Endothelial cell of hepatic sinusoid (primary cell): ENCODE results near the gene GAS5.
"Not testable (repeated sequence)": the region's sequence is repeated elsewhere in the genome, so short reads cannot be mapped to it uniquely, and the experiment has no call there.

Experiments used
- in situ Hi-C: cut with HindIII; loops from 2 replicates; pipeline ENCODE4 v1.10.0; 2017; ENCODE audit warnings: low sequenced_read_pairs

The GAS5 gene

DNA sequence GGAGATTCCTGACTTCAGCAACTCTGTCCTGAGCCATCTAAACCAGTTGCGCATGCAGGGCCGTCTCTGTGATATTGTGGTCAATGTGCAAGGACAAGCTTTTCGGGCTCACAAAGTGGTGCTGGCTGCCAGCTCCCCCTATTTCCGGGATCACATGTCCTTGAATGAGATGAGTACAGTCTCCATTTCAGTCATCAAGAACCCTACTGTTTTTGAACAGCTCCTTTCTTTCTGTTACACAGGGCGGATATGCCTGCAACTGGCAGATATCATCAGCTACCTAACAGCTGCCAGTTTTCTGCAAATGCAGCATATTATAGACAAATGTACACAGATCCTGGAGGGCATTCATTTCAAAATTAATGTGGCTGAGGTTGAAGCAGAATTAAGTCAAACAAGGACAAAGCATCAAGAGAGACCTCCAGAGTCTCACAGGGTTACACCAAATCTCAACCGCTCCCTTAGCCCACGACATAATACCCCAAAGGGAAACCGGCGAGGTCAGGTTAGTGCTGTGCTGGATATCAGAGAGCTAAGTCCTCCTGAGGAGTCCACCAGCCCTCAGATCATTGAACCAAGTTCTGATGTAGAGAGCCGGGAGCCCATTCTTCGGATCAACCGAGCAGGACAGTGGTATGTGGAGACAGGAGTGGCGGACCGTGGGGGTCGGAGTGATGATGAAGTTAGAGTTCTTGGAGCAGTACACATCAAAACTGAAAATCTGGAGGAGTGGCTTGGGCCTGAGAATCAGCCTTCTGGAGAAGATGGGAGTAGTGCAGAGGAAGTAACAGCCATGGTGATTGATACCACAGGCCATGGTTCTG, 2.7 kb upstream of the GAS5 start:
- in situ Hi-C loops: loop anchor here (10.0 kb wide), 1 partner anchor 204 kb away; no protein-coding TSS in a partner anchor

DNA sequence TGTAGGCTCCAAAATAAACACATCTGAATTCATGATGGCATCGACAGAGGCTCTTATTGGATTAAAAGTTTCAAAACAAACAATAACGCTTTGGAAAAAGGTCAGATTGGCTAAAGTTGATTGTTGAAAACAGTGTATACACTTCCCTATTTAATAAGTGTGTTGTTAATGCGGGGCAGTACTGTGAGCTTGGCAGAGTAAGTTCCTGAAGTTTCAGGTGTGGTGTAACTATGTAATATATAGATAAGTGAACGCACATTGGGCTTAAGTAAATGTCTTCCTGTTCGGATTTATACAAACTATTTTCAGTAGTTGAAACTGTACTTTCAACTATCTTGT, 1.2 kb upstream of the GAS5 start:
- in situ Hi-C loops: no loop called here

DNA sequence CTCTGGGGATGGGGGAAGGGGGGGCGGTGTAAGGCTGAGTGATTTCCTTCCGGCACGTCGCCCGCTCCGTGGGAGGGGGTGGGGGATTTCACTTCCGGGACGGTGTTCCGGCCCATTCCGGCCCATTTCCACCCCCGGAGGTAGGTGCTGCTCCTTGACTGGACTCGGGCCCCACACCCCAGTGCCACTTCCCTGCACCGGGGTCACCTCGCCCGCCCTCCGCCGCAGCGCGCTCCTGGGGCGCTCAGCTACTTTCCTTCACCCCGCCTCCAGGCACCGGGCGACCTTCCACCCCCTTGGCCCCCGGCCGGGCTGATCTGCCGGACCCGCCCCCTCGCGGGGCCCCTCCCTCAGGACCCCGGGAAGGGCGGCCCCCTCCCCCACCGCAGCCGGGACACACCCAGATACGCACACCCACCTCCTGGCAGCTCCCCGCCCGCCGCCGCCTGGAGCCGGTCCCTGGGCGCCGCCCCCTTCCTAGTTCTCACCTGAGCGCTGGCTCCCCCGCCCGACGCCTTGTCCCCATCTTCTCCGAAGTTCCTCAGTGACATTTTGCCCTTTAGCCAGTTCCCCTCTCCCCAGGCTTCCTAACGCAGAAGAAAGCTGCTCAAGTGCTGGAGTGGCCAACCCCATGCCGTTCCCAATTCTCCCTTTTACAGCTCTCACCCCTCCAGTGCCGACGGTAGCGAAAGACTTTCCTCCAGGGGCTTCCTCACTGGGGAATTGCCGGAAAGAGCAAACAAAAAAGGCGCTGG, 654 bp upstream of the GAS5 start, which contains the start of gene ZBTB37:
Gene ZBTB37 (plus strand): TSS at position 115 of the 755 bp plus-strand sequence. CDS start 1,846 bp downstream, outside the sequence.
- in situ Hi-C loops: no loop called here

DNA sequence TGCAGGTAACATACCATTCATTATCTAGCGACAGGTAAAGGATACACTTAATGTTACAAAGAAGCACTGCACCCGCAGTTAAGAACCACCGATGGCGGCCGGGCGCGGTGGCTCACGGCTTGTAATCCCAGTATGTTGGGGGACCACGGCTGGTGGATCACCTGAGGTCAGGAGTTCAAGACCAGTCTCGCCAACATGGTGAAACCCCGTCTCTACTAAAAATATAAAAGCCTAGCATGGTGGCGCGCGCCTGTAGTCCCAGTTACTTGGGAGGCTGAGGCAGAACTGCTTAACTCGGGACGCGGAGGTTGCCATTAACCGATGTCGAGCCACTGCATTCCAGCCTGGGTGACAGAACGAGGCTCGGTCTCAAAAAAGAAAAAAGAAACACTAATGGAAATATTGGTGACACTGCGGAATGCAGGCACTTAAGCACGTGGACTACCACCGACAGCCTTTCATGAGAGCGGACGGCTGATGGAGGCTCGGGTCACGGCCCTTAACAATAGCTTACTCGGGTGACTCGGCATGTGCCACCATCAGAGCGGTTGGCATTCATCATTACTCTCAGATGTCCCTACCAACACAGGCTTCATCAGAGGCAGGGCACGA, 542 bp downstream of the GAS5 start:
- in situ Hi-C loops: no loop called here

DNA sequence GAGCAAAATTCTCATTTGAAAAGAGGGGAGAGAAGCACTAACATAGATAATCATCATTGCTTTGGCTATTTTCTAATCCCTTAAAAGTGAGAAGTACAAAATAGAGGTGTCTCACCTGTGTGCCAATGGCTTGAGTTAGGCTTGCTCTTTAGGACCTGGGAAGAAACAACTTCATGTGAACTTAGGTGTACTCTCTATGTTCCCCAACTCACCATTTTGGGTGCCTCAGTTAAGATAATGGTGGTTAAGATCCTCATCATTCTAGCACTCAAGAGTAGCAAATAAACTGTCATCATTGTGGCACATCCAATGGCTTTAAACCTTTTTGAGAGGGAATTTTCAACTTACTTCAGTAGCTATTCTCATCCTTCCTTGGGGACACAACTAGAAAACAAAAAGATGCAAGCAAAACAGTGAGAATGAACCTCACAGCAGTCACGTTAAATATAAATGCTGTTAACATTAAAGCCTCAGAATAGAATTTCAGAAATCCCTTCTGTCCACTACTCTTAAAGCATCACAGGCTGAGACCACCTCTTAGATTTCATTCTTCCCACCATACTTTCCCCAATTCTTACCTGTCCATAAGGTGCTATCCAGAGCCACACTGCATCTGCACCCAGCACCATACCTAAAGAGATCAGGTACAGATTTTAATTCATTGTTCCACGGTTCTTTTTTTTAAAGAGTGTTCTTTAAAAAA, 1.2 kb downstream of the GAS5 start:
- in situ Hi-C loops: no loop called here

DNA sequence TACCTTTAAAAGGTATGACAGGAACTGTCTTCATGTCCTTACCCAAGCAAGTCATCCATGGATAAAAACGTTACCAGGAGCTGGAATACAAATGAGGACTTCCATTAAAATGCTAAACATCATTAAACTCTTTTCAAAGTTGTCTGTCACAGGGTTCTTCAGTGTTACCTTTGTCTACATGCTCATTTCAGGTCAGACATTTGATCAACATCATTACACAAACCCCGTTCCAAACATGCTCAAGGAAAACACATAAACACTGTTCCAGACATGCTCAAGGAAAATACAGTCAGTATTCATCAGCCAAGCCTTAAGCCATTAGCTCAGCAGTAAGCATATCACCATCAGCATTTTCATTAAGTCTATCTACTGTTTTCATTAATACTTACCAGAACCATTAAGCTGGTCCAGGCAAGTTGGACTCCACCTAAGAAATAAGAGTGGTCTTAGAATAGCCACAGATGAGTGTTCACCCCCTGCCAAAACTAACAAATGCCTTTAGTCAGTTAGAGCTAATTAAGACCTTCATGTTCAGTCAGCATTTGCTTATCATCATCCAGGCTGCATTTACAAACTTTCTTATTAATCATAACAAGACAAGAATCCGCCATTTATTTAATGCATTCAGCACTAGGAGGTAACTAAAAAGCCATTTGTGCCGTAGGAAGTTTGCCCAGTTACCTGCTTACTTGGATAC, 2.2 kb downstream of the GAS5 start:
- in situ Hi-C loops: no loop called here

DNA sequence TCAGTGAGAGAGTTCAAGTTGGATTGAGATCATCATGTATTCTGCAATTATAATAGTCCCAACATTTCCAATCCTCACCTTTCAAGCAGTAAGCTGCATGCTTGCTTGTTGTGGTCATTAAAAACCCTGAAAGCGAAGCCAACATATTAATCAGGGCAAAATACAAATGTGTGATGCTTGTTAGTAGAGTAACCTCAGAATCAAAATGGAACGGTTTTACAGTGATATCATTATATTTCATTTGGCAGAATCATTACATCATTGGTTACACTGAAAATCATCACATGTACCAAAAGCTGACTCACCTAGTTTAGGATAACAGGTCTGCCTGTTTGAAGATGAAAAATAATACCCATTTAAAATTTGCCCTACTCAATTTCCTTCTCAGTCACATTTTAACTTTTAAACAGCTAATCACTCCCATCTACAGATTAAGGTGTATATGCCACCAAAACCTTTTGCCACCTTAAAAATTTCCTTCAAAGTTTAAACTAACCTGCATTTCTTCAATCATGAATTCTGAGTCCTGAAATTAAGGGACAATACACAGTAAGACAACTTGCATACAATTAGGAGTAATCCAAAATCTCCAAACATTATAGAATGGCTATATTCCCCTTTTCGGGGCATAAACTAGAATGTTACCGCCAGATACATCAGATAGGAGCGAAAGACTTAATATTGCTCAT, 3.5 kb downstream of the GAS5 start:
- in situ Hi-C loops: no loop called here

DNA sequence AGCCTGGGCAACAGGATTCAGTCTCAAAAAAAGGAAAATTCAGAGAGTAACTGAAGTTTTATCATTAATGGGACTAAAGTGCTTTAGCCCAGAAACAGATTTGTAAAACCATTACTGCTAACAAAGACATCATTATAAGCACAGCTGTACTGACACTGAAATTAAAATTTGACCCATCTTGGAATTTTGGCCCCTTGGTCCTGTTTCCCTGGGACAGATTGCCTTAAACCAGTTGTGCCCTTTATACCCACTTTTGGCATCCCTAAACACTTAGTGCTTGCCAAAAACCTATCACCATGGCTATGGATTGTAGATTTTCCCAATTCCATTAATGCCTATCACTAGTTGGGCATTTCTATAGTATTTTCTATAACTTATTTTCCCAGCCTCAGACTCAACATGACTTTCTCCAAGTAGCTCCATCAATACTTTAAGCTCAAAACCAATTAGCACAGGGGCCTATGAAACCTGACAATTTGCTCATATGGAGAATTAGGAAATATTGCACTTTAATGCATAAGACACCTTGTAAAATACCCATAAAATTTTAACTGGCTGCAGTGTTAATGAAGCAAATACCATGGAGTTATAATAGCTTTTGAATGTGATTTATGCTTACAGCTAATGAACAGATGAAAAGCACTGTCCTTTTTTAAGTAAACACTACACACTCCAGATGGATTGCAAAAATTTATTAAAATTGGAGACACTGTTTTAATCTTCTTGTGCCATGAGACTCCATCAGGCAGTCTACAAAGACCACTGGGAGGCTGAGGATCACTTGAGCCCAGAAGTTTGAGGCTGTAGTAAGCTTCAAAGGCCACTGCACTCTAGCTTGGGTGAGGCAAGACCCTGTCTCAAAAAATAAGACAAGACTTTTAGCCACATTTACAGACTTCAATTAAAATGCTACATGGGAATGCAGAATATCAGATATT, 4.3 kb downstream of the GAS5 start:
- in situ Hi-C loops: no loop called here

DNA sequence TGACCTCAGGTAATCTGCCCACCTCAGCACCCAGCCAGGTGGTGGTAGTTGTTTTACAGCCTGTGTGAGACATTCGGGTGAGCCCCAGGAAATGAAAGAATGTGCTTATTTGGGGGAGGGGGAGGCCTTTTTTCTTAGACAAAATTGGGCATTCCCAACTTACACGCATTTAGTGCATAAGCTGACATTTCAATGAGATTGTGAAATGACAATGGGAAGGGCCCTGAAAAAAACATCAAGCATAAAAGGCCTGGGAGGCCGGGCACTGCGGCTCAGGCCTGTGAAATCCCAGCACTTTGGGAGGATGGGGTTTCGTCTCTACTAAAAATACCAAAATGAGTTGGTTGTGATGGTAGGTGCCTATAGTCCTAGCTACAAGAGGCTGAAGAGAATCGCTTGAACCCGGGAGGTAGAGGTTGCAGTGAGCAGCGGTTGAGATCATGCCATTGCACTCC, 5.0 kb downstream of the GAS5 start:
- in situ Hi-C loops: no loop called here

DNA sequence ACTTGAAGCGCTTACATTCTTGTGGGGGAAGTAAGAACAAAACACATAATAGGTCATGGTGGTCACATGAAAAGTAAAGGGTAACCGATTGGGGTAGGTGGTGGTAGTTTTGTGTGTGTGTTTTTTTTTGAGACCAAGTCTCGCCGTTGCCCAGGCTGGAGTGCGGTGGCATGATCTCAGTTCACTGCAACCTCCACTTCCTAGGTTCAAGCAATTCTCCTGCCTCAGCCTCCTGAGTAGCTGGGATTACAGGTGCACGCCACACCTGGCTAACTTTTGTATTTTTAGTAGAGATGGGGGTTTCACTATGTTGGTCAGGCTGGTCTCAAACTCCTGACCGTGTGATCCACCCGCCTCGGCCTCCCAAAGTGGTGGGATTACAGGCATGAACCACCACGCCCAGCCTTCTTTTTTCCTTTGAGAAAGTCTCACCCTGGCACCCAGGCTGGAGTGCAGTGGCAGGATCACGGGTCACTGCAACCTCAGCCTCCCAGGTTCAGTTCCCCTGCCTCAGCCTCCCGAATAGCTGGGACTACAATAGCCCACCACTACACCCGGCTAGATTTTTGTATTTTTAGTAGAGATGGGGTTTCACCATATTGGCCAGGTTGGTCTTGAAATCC, 5.5 kb downstream of the GAS5 start:
- in situ Hi-C loops: not testable (repeated sequence)

DNA sequence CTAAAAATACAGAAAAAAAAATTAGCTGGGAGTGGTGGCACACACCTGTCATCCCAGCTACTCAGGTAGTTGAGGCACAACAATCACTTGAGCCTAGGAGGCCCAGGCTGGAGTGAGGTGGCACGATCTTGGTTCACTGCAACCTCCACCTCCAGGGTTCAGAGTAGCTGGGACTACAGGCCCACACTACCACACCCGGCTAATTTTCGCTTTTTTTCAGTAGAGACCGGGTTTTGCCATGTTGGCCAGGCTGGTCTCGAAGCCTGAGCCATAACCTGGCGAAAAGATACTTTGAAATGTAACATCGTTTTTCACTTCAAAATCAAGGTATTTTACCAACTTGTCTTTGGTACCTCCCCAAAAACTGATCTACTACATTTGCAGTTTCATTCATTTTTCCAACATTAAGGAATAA, 6.1 kb downstream of the GAS5 start:
- in situ Hi-C loops: no loop called here

DNA sequence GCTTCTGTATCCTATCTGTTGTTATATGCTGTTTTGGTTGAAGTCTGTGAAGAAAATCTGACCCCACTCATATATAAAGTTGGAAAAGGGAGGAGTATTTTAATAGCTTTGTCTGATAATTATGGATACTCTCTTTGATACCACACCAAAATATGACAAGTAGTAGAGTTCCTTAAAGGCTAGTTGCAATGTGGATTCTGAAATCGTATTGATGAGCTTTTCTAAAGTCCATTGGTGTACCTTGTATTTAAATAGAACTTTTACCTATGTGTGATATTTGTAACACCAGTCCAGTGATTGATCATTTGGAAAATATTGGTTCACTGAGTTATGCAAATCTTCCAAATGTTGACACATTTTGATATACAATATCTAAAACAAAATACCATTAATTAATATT, 7.7 kb downstream of the GAS5 start:
- in situ Hi-C loops: no loop called here

DNA sequence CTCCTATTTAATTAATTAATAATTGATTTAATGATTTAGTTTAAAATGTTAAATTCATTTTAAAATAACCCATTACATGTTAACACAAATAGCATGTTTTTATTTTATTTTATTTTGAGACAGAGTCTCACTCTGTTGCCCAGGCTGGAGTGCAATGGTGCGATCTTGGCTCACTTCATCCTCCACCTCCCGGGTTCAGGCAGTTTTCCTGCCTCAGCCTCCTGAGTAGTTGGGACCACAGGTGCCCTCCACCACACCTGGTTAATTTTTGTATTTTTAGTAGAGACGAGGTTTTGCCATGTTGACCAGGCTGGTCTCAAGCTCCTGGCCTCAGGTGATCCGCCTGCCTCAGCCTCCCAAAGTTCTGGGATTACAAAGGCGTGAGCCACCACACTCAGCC, 8.2 kb downstream of the GAS5 start:
- in situ Hi-C loops: loop anchor here (5.0 kb wide), 1 partner anchor 37 kb away; the partner anchor contains the start of genes CENPL and DARS2

DNA sequence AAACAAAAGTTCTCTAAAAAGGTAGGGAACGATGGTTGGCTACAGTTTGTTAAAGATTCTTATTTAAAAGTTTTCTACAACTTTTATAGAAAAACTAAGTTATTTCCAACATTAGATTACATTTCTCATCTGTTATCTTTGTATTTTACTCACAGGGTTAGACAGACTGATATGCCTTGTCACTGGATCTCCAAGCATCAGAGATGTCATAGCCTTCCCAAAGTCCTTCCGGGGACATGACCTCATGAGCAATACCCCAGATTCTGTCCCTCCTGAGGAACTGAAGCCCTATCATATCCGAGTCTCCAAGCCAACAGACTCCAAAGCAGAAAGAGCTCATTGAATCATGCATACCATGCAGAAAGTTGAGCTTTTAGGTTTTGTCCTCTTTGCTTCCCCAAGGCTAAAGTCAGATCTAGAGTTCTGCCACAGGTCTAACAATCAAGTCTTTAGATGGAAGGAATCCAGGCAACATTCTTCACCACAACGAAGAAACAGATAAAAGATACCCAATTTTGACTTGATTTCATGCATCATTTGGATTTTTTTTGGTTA, 10.3 kb downstream of the GAS5 start:
- in situ Hi-C loops: loop anchor here (5.0 kb wide), 1 partner anchor 35 kb away; the partner anchor contains the start of genes CENPL and DARS2

DNA sequence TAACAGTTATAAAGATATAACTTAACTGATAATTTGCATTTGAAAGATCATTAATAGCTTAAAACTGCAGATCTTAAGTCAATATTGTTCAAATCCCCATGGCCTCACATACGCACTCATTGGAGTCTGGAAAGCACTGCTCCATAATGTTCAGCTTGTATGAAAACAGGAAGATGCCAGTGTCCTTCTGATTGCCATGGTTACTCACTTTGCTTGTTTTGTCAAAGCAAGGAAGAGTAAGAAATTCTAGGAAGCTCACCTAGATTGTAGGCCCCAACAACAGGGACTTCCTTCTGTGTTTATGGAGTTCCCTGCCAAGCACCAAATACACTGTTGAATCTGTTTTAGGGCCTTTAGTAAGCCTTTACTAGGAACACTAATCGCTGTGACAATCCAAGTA, 10.9 kb downstream of the GAS5 start:
- in situ Hi-C loops: loop anchor here (5.0 kb wide), 1 partner anchor 35 kb away; the partner anchor contains the start of genes CENPL and DARS2

DNA sequence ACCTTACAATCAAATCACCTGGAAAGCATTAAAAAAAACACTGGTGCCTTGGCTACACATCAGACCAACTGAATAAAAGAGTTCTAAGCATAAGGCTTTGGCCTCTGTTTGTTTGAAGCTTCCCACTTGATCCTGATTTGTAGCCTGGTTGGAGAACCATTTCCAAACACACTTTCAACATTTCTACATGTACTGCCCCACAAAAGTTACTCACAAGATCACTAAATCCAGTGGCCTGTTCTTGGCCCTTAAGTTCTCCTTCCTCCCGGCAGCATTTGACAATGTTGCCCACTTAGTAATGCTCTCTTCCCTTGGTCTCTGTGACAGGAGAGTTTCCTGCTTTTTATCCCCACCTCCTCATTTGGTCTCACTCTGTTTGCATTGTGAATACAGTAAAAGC, 11.8 kb downstream of the GAS5 start:
- in situ Hi-C loops: loop anchor here (5.0 kb wide), 1 partner anchor 34 kb away; the partner anchor contains the start of genes CENPL and DARS2

DNA sequence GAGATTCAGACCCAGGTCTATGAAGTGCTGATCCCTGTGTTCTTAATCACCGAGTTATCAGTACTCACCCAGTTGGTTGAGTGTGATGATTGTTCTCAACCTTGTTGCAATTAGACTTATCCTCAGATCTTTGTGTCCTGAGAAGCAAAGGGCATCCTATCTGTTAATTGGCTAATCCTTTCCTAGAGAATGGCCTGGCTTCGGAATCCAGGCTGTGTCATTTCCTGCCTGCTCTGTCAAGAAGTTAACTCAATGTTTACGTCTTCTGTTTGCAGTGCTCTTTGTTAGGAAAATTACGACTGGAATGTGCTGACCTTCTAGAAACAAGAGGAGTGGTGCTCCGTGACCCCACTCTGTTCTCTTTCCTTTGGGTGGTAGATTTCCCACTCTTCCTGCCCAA, 14.7 kb downstream of the GAS5 start:
- in situ Hi-C loops: no loop called here

DNA sequence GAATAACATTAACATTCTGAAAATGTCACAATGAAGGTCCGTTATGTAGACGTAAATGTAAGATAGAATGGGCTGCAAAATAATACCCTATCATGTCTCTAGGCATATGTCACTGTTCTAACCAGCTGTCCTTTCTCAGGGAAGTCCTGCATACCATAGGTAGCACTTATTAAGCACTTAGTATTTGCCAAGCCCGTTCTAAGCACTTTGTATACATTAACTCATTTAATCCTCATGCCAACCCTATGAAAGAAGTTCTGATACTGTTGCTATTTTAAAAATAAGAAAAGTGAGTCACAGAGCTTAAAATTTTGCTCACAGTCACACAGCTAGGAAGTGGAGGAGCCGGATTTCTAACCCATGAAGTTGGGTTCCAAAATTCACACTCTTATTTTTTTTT, 15.7 kb downstream of the GAS5 start:
- in situ Hi-C loops: no loop called here
